Activated B cell treated with CpG ODN at 0.5 μM for 24 hours (primary cell): ENCODE measurements around the gene CUEDC1. TPM values are rescaled to one million over a fixed set of nuclear protein-coding genes. Genes with fewer than 3 reads are reported as not detected.

ENCODE experiments used
- ATAC-seq: fragments of 200-7000 bp; cut with Tn5 transposase; one replicate; pipeline ENCODE4 v1.10.0; 2021; ENCODE audit warnings: low read depth, mild to moderate bottlenecking, moderate library complexity
- CTCF ChIA-PET: fragments of 350-600 bp; sonication (Branson Sonifier 250); formaldehyde crosslinking; loops from one replicate; lab custom pipeline; 2021; ENCODE audit warnings: antibody characterized with exemption; lab: Charles Lee
- POLR2A ChIA-PET: fragments of 350-600 bp; sonication (Branson Sonifier 250); formaldehyde crosslinking; loops from one replicate; lab custom pipeline; 2021; ENCODE audit warnings: antibody characterized with exemption; lab: Charles Lee
- DNase-seq: peaks from one replicate; pipeline ENCODE4 v3.0.0; 2022
- H3K27ac Mint-ChIP-seq: one replicate; pipeline ENCODE4 v1.8.0; 2020; ENCODE audit warnings: mixed read lengths
- H3K27me3 Mint-ChIP-seq: one replicate; pipeline ENCODE4 v1.8.0; 2021; ENCODE audit warnings: mixed read lengths
- H3K36me3 Mint-ChIP-seq: one replicate; pipeline ENCODE4 v1.8.0; 2021; ENCODE audit warnings: low read depth, mixed read lengths
- H3K4me1 Mint-ChIP-seq: one replicate; pipeline ENCODE4 v1.8.0; 2021; ENCODE audit warnings: mixed read lengths
- H3K4me3 Mint-ChIP-seq: one replicate; pipeline ENCODE4 v1.8.0; 2020; ENCODE audit warnings: mild to moderate bottlenecking, mixed read lengths
- H3K9me3 Mint-ChIP-seq: one replicate; pipeline ENCODE4 v1.8.0; 2020; ENCODE audit warnings: mixed read lengths
- CTCF ChIP-seq: fragments of 200-600 bp; IDR thresholded peaks from one replicate; pipeline ENCODE4 v1.8.0; 2022; ENCODE audit warnings: antibody characterized with exemption, mild to moderate bottlenecking
- intact Hi-C: fragments of 100-400 bp; cut with micrococcal nuclease; formaldehyde crosslinking; loops from one replicate; pipeline ENCODE4 v1.15.1; 2024
- total RNA-seq: library from RNA; stranded (reverse); gene quantifications from 2 replicates; pipeline ENCODE4 v1.2.3, GENCODE V29; 2022

Gene CUEDC1
- total RNA-seq, 1 donor from 2014 or later: not detected

- TF ChIP-seq CTCF: no peak
- Mint-ChIP-seq H3K36me3 (no peaks in the 10 kb centered on the region), H3K4me1 (peaks cover 42% of the 10 kb centered on the region), H3K4me3 (peak overlapping the region; percentile 60), H3K27ac (no peak overlapping the region), H3K9me3 (no peaks in the 10 kb centered on the region), H3K27me3 (peaks cover 57% of the 10 kb centered on the region)
- ChIA-PET POLR2A (interaction anchor here (0.6 to 5.2 kb wide), 3 partner anchors 14 to 678 kb away, joined by 3 to 35 read pairs (median 5); no protein-coding TSS in a partner anchor), CTCF (interaction anchor here (0.8 kb wide), 1 partner anchor 10 kb away, joined by 3 read pairs; no protein-coding TSS in a partner anchor)
- DNase-seq (no peak), ATAC-seq (no peak)
- intact Hi-C loops: no loop called here
Observed at GRCh38 chr17:57953705-57954396, 1.4 kb downstream of the CUEDC1 start.

- Mint-ChIP-seq H3K27me3 (peaks cover 62% of the 10 kb centered on the region), H3K27ac (no peak overlapping the region)
- no peak for ATAC-seq
Observed at GRCh38 chr17:57953219-57953618, 2.0 kb downstream of the CUEDC1 start.

GRCh38 chr17:57949649-57950048, 5.6 kb downstream of the CUEDC1 start:
- POLR2A ChIA-PET: interaction anchor here (0.6 to 2.3 kb wide), 4 partner anchors 10 to 37 kb away, joined by 3 to 12 read pairs (median 4); no protein-coding TSS in a partner anchor
- H3K4me1 Mint-ChIP-seq: peaks cover 46% of the 10 kb centered on the region
- DNase-seq (no peak), ATAC-seq (no peak)
- CTCF ChIA-PET: interaction anchor here (1.6 kb wide), 1 partner anchor 10 kb away, joined by 3 read pairs; no protein-coding TSS in a partner anchor
- H3K27me3 Mint-ChIP-seq: peaks cover 41% of the 10 kb centered on the region
- H3K4me3 Mint-ChIP-seq: no peak overlapping the region
- H3K9me3 Mint-ChIP-seq: no peaks in the 10 kb centered on the region
- intact Hi-C loops: loop anchor here (5.0 kb wide), 1 partner anchor 38 kb away; the partner anchor contains the start of gene VEZF1
- H3K36me3 Mint-ChIP-seq: no peaks in the 10 kb centered on the region
- no peak overlapping the region for H3K27ac Mint-ChIP-seq
- no peak for TF ChIP-seq CTCF

More at GRCh38 chr17:57953219-57953618, 2.0 kb downstream of the CUEDC1 start:
- no peaks in the 10 kb centered on the region for H3K36me3 Mint-ChIP-seq
- TF ChIP-seq CTCF: no peak
- ChIA-PET POLR2A (interaction anchor here (0.6 to 5.2 kb wide), 3 partner anchors 14 to 55 kb away, joined by 4 to 35 read pairs (median 5); no protein-coding TSS in a partner anchor), CTCF (no interaction called here)
- no peaks in the 10 kb centered on the region for H3K9me3 Mint-ChIP-seq
- intact Hi-C loops: no loop called here
- no peak overlapping the region for H3K4me3 Mint-ChIP-seq
- H3K4me1 Mint-ChIP-seq: peaks cover 48% of the 10 kb centered on the region
- DNase-seq: no peak

GRCh38 chr17:57948555-57949420, 6.4 kb downstream of the CUEDC1 start:
- ATAC-seq: no peak
- Mint-ChIP-seq H3K4me3 (peak overlapping the region; percentile 28), H3K9me3 (no peaks in the 10 kb centered on the region), H3K4me1 (peaks cover 43% of the 10 kb centered on the region), H3K27me3 (peaks cover 41% of the 10 kb centered on the region), H3K36me3 (no peaks in the 10 kb centered on the region), H3K27ac (no peak overlapping the region)
- no peak for DNase-seq
- no peak for TF ChIP-seq CTCF
- ChIA-PET CTCF (interaction anchor here (1.6 kb wide), 1 partner anchor 9 kb away, joined by 3 read pairs; no protein-coding TSS in a partner anchor), POLR2A (interaction anchor here (0.7 to 2.3 kb wide), 3 partner anchors 9 to 44 kb away, joined by 3 to 12 read pairs (median 4); no protein-coding TSS in a partner anchor)
- intact Hi-C loops: loop anchor here (5.0 kb wide), 1 partner anchor 39 kb away; the partner anchor contains the start of gene VEZF1
